Measurements from ENCODE around the gene MIB1. TPM values are rescaled to one million over a fixed set of nuclear protein-coding genes. Genes with fewer than 3 reads are reported as not detected.
A peak's percentile ranks its signal among the peaks of the same experiment; 100 is the strongest.

MIB1 gene
- 45.7 and 48.8 TPM in 2 replicates for total RNA-seq (2021)
- long read RNA-seq, full-length matches to known transcripts = 2 of 18 reads
- long read RNA-seq, partial matches to known transcripts = 12 of 18 reads
- long read RNA-seq, other reads (novel, unspliced or antisense) = 4 of 18 reads

DNA sequence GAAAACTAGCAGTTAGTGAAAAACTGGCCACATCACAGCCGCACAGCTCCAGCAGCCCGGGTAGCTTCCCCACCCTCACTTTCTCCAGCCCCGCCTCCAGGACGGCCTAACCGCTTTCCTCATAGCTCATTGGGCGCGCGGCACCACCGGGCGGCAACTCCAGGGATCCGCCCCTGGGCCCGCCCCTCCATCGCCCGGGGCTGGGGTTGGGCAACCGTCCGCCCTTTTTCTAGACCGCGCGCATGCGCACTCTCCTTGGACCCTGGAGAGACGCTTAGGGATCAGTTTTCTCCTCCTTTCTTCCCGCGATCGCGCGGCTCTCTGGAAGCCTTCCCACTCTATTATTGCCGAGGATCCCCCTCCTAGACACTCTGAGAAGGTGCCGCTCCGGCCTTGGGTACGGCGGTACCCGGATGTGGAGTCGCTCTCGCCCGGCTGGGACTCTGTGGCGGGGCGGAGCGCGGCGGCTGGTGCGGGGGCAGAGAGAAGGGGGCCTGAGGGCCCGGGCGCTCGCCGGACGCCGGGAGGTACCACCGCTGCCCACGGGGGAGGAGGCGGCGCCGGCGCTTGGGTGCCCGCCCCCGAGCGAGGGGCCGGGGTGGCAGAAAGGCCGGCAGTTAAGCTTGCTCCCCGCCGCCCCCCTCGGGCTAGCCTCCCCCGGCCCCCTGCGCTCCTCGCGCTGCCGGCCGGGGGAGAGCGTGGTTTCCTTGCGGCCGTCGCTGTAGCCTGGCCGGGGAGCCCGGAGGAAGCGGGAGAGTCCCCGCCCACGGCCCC lies at the start of gene MIB1:
Gene MIB1, plus strand, starts transcription at position 255 of the 774 bp plus-strand sequence. CDS start 792 bp downstream, outside the sequence.
- H3K4me1 ChIP-seq (ENCODE audit: insufficient read depth, low read length) = no peaks in the 10 kb centered on the region
- peak within 1 kb of the TSS; percentile 98 to 99 (median 99) for H3K27ac Mint-ChIP-seq
- H3K9me3 Mint-ChIP-seq = peaks cover 11 to 13% of the 10 kb centered on the region in 2 experiments; a peak in 4 of 5 replicates
- no peak within 1 kb of the TSS for H2BK15ac ChIP-seq (ENCODE audit: low read depth, low read length)
- no peak within 1 kb of the TSS for H2AFZ ChIP-seq (ENCODE audit: low read length)
- no peak within 1 kb of the TSS for H2BK20ac ChIP-seq (ENCODE audit: low read depth, low read length, poor library complexity, severe bottlenecking)
- peak within 1 kb of the TSS; percentile 92 to 95 for H3K4me3 Mint-ChIP-seq
- H3K27me3 ChIP-seq (ENCODE audit: insufficient read depth, low read length) = no peaks in the 10 kb centered on the region
- H3T11ph ChIP-seq (ENCODE audit: low read length) = no peak within 1 kb of the TSS
- no peak within 1 kb of the TSS for H3K23ac ChIP-seq (ENCODE audit: insufficient read length, low read depth, low read length)
- no CpG with 5 or more reads among the region's 76 CpGs for WGBS (ENCODE audit: extremely low coverage, insufficient read length, low lambda C conversion rate)
- peak within 1 kb of the TSS; percentile 75 for H3K27ac ChIP-seq (ENCODE audit: insufficient read length, low read depth, low read length)
- no peak within 1 kb of the TSS for H4K5ac ChIP-seq (ENCODE audit: insufficient read length, low read depth, low read length)
- H2BK5ac ChIP-seq (ENCODE audit: insufficient read length, low read length) = no peak within 1 kb of the TSS
- no peak within 1 kb of the TSS for H2AK5ac ChIP-seq (ENCODE audit: insufficient read length, low read length)
- H3K4me1 Mint-ChIP-seq = peaks cover 43 to 49% of the 10 kb centered on the region in 2 experiments
- no peak within 1 kb of the TSS for H4K91ac ChIP-seq (ENCODE audit: insufficient read length, low read depth, low read length)
- H3K27me3 Mint-ChIP-seq (ENCODE audit: low read depth) = peaks cover 3% of the 10 kb centered on the region
- H3K79me1 ChIP-seq (ENCODE audit: insufficient read depth, low read depth, low read length, poor library complexity, severe bottlenecking) = no peaks in the 10 kb centered on the region
- H3K14ac ChIP-seq (ENCODE audit: insufficient read depth, low read length) = peak within 1 kb of the TSS; percentile 98
- no peaks in the 10 kb centered on the region for H3K9me3 ChIP-seq (ENCODE audit: control insufficient read depth, low read depth, low read length)
- H3K18ac ChIP-seq (ENCODE audit: insufficient read length, low read depth, low read length) = peak within 1 kb of the TSS; percentile 95
- H3K79me2 ChIP-seq (ENCODE audit: insufficient read depth, low read length) = peaks cover 19% of the 10 kb centered on the region; the same call in 1 of the 2 replicates
- peak within 1 kb of the TSS; percentile 90 for H3K9ac ChIP-seq (ENCODE audit: extremely low read depth, insufficient read length, low read length)
- H3K4ac ChIP-seq (ENCODE audit: low read depth, low read length) = no peak within 1 kb of the TSS
- H2BK12ac ChIP-seq (ENCODE audit: insufficient read length, low read depth, low read length) = no peak within 1 kb of the TSS
- H2BK120ac ChIP-seq (ENCODE audit: low read depth, low read length, poor library complexity, severe bottlenecking) = no peak within 1 kb of the TSS
- H4K8ac ChIP-seq (replicated peaks; ENCODE audit: insufficient read length, low read depth, low read length) = no peak within 1 kb of the TSS
- H3K4me2 ChIP-seq (ENCODE audit: insufficient read depth, insufficient read length, low read length) = peak within 1 kb of the TSS; percentile 95
- peaks cover 4 to 17% (median 5%) of the 10 kb centered on the region in 3 experiments for H3K36me3 Mint-ChIP-seq (ENCODE audit: insufficient read depth in 1 of 3, low read depth in 3 of 3)
- H3K23me2 ChIP-seq (ENCODE audit: insufficient read length, low read depth, low read length, poor library complexity, severe bottlenecking) = peaks cover 3% of the 10 kb centered on the region
- no peak within 1 kb of the TSS for H3K56ac ChIP-seq (ENCODE audit: insufficient read length, low read depth, low read length)
- DNase-seq = peak; percentile 97
- TF ChIP-seq, protein P1, sequence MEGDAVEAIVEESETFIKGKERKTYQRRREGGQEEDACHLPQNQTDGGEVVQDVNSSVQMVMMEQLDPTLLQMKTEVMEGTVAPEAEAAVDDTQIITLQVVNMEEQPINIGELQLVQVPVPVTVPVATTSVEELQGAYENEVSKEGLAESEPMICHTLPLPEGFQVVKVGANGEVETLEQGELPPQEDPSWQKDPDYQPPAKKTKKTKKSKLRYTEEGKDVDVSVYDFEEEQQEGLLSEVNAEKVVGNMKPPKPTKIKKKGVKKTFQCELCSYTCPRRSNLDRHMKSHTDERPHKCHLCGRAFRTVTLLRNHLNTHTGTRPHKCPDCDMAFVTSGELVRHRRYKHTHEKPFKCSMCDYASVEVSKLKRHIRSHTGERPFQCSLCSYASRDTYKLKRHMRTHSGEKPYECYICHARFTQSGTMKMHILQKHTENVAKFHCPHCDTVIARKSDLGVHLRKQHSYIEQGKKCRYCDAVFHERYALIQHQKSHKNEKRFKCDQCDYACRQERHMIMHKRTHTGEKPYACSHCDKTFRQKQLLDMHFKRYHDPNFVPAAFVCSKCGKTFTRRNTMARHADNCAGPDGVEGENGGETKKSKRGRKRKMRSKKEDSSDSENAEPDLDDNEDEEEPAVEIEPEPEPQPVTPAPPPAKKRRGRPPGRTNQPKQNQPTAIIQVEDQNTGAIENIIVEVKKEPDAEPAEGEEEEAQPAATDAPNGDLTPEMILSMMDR (conservative IDR thresholded peaks at IDR 0.05) = no peak
- no peaks in the 10 kb centered on the region for H4K20me1 ChIP-seq (ENCODE audit: control insufficient read depth, insufficient read depth, insufficient read length)

All from H9 (cell line).